Dedifferentiated amniotic fluid mesenchymal stem cell (primary cell): Measurements from ENCODE around the gene TAF11L3.
"Not testable (repeated sequence)": the region's sequence is repeated elsewhere in the genome, so short reads cannot be mapped to it uniquely, and the experiment has no call there.

Source experiments
- DNase-seq: peaks from one replicate; pipeline ENCODE4 v3.0.0-alpha.2; 2016; ENCODE audit errors: extremely low spot score

Gene TAF11L3

DNA sequence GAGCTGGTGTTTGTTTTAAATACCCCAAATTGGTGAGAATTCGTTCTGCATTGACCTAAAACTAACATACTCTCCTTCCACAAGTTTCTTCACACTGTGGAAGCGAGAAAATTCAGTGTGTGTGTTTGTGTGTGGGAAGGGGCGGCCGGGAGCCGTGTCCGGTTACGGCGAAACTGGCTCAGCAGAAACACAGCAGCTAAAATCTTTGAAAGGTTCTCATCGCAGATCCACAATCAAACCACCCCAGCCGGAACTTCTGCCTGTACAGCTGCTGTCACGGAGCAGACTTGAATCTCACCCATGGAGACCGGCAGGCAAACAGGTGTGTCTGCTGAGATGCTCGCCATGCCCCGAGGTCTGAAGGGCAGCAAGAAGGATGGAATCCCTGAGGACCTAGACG is at the start of gene TAF11L3:
Gene TAF11L3, plus strand, starts transcription at position 301 of the 400 bp plus-strand sequence.
- not testable (repeated sequence) for DNase-seq

DNA sequence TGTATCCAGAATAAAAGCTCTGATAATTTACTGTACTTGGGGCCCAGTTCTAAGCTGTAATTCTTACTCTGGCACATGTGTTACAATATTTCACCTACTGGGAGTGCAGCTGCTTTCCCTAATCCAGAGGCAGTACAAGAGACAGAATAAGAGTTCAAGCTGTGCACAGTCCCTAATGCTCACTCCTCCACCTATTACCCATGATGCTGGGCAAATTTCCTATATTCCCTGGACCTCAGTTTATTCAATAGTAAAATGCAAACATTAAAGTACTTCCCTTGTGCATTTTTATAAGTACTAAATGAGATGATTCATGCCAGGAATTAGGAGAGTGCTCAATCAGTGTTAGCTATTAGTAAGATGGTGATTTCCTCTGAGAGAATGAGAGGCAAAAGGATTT is 48.1 kb upstream of the TAF11L3 start:
- DNase-seq, result no peak

DNA sequence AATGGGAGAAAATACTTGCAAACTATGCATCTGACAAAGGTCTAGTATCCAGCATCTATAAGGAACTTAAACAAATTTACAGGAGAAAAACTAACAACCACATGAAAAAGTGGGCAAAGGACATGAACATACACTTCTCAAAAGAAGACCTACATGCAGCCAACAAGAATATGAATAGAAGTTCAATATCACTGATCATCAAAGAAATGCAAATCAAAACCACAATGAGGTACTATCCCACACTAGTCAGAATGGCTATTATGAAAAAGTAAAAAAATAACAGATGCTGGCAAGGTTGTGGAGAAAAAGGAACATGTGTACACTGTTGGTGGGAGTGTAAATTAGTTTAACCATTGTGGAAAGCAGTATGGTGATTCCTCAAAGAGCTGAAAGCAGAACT is 43.1 kb upstream of the TAF11L3 start:
- not testable (repeated sequence) for DNase-seq

DNA sequence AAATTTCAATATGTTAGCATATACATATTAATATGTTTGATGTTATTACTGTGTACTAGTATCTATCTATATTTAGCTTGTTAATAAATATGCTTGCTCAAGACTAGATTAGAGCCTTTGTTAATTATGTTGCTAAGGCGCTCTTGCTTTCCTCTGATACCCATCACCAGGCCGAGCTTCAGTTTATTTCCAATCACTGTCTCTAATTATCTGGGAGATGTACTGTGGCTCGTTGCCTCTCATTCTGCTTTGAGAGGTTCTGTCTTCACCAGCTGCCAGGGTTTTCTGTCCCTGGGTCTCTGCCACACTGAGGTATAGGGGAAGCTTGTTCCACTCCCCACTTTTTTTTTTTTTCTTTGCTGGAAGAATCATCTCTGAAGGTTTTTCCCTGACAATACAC is 41.1 kb upstream of the TAF11L3 start:
- DNase-seq, result no peak

DNA sequence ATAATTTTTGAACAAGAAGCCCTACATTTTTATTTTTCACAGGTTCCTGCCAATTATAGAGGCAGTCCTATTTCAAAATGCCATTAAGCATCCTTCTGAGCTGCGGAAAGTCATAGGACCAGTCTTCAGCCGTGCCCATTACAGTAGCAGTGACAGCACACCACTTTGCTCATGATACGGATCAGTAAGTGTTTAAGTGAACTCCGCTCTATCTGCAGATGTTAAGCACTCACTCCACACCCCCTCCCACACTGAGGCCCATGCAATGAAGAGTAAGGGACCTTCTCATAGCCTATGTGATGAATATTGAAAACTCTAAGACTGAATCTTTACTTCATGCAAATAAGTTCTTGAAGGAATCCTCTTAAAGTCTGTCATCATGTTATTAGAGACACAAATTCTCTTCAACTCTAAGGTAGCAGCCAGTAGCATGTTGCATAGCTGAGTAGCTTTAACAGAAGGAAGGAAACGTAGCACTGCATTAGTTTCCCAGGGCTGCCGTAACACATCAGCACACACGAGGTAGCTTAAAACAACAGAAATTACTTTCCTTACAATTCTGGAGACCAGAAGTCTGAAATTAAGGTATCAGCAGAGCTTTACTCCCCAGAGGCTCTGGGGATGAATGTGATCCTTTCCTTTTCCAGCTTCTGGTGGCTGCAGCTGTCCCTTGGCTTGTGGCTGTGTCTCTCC is 40.4 kb upstream of the TAF11L3 start:
- DNase-seq, result no peak

DNA sequence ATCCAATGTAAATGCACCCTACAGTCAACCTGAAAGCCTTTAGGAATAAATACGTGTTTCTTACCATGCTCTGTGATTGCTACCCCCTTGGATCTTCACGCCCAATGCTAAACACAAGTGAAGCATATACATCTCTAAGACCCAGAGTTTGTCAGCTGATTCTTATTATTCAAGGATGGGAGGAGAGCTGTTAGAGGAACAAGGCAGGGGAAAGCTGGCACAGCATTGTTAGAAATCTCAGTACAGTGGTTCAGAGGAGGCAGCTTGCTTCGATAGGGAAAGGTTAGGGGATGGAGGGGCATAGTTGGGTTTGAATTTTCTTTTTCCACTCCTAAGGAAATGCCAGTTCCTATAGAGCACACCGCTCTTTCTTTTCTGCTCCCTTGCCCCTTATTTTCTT is 36.8 kb upstream of the TAF11L3 start:
- no peak for DNase-seq

DNA sequence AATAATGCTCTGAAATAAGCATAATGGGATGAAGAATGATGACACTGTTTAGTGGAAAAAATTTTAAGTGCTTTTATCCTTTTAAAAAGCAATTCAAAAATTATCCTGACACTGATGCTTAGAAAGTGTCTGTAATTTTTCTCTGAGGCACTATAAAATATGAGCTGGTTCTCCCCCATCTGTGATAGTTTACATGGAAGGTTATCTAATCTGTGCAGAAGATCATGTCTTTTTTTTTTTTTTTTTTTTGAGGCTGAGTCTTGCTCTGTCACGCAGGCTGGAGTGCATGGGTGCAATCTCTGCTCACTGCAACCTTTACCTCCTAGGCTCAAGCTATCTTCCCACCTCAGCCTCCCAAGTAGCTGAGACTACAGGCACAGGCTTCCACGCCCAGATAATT is 35.4 kb upstream of the TAF11L3 start:
- no peak for DNase-seq

DNA sequence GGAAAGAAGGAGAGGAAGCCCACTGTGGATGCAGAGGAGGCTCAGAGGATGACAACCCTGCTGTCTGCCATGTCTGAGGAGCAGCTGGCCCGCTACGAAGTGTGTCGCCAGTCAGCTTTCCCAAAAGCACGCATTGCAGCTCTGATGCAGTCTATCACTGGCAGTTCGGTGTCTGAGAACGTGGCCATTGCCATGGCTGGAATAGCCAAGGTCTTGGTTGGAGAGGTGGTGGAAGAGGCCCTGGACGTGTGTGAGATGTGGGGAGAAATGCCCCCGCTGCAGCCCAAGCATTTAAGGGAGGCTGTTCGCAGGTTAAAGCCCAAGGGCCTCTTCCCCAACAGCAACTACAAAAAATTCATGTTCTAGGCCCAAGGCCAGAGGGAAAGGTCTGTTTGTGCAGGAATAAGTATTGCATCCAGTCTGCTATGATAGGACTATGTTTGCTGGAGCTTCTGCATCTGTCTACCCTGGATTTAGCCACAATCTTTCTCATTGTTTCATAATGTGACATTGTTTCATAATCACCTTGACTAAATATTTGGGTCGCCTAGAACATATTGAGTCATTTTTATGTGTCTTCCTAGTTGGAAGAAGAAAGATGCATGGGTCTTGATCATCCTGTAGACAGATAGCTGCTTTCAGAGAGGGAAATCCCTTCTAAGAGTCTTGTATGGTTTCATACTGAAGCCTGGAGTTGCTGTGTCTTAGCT is 31.5 kb upstream of the TAF11L3 start:
- not testable (repeated sequence) for DNase-seq

DNA sequence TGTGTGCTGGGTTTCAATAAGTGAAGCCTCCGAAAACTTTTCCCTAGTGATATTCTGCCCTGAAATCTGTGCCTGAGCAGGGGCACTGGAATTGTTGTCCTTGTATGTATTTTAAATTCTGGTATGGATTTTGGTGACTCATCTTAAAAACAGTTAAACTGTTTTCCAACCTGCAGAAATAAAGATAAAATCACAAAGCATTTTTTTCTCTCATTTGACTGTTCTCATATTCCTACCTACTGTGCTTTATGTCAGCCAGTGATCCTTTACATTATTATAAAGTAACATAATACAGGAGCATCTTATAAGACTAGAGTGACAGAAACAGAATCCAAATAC is 31.0 kb upstream of the TAF11L3 start:
- DNase-seq, result no peak

DNA sequence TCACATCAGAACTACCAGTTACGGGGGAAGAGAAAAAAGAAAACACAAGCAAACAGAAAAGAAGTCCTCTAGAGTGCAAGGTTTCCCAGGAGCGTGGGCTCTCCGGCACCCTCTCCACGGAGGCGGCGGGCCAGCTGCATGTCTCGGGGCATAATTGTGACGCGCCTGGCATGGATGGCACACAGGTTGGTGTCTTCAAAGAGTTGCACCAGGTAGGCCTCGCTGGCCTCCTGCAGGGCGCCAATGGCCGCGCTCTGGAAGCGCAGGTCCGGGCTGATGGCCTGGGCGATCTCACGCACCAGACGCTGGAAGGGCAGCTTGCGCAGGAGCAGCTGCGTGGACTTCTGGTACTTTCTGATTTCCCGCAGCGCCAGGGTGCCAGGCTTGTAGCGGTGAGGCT is 26.9 kb upstream of the TAF11L3 start:
- not testable (repeated sequence) for DNase-seq

DNA sequence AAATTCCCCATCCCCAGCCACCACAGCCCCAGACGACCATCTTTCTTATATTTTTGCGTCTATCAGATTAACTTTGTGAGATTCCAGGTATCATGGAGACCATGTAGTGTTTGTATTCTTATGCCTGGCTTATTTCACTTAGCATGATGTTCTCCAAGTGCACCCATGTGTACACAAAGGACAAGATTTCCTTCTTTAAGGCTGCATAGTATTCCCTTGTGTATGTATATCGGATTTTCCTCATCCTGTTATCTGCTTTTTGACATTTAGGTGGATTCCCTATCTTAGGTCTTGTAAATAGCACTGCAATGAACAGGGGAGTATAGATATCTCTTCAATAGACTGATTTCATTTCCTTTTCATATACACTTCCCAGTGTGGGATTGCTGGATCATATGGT is 25.4 kb upstream of the TAF11L3 start:
- DNase-seq, result no peak

DNA sequence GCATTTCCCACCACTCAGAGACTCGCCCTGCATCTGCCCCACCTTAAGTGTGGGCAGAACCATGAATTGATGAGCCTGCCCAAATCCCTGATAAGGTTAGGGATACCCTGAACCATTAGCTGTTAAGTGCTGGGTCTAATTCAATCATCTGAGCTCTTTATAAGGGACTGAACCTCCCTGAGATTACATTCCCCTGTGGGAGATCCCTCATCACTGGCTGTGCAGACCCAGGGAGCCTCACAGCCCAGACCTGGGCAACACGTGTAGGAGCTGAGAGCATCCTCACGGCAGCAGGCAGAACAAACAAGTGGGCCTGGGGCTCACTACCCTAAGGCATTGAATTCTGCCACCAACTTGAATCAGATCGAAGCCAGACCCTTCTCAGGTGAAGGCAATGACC is 20.7 kb upstream of the TAF11L3 start:
- no peak for DNase-seq

DNA sequence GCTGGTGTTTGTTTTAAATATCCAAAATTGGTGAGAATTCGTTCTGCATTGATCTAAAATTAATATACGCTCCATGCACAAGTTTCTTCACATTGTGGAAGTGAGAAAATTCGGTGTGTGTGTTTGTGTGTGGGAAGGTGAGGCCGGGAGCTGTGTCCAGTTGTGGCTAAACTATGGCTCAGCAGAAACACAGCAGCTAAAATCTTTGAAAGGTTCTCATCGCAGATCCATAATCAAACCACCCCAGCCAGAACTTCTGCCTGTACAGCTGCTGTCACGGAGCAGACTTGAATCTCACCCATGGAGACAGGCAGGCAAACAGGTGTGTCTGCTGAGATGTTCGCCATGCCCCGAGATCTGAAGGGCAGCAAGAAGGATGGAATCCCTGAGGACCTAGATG is 20.2 kb upstream of the TAF11L3 start, which contains the start of gene TAF11L2:
Gene TAF11L2, plus strand, starts transcription at position 301 of the 400 bp plus-strand sequence.
- not testable (repeated sequence) for DNase-seq

DNA sequence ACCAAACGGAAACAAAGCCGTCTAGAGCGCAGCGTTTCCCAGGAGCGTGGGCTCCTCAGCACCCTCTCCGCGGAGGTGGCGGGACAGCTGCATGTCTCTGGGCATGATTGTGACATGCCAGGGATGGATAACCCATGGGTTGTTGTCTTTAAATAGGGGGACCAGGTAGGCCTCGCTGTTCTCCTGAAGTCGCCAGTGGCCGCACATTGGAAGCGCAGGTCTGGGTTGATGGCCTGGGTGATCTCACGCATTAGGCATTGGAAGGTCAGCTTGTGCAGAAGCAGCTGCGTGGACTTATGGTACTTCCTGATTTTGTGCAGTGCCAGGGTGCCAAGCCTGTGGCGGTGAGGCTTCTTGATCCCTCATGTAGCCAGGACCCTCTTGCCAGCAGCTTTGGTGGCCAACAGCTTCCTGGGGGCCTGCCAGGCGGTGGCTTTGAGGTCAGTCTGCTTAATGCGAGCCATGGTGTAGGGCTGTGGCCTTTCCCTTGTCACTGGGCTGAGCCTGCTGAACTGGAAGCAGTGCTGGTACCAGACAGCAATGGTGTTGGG is 6.3 kb upstream of the TAF11L3 start:
- DNase-seq, result no peak

DNA sequence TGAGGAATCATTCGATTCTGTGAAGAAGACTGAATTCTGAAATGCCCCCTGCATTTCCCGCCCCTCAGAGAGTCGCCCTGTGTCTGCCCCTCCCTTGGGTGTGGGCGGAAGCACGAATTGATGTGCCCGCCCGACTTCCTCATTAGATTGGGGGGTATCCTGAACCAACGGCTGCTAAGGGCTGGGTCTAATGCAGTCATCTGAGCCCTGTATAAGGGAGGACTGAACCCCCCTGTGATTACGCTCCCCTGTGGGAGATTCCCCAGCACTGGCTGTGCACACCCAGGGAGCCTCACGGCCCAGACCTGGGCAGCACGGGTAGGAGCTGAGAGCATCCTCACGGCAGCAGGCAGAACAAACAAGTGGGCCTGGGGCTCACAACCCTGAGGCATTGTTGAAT is 641 bp upstream of the TAF11L3 start:
- not testable (repeated sequence) for DNase-seq

DNA sequence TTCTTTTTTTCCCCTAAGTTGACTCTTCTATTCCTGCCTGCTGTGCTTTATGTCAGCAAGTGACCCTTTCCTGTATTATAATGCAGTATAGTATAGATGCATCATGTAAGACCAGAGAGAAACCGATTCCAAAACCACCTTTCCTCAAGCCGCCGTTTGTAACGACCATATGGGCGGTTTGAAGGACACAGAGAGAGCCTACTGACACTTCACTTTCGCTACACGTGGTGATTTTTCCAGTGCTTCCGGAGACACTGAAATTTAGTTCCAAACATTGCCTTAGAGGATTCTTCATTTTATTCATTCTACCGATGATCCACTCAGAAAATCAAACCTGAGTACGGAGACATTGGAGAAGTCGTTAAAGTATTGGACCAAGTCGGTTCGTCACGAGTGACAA is 1.3 kb downstream of the TAF11L3 start:
- DNase-seq, result not testable (repeated sequence)

DNA sequence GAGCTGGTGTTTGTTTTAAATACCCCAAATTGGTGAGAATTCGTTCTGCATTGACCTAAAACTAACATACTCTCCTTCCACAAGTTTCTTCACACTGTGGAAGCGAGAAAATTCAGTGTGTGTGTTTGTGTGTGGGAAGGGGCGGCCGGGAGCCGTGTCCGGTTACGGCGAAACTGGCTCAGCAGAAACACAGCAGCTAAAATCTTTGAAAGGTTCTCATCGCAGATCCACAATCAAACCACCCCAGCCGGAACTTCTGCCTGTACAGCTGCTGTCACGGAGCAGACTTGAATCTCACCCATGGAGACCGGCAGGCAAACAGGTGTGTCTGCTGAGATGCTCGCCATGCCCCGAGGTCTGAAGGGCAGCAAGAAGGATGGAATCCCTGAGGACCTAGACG is 3.3 kb downstream of the TAF11L3 start, which contains the start of gene TAF11L4:
Gene TAF11L4, plus strand, starts transcription at position 301 of the 400 bp plus-strand sequence.
- not testable (repeated sequence) for DNase-seq

DNA sequence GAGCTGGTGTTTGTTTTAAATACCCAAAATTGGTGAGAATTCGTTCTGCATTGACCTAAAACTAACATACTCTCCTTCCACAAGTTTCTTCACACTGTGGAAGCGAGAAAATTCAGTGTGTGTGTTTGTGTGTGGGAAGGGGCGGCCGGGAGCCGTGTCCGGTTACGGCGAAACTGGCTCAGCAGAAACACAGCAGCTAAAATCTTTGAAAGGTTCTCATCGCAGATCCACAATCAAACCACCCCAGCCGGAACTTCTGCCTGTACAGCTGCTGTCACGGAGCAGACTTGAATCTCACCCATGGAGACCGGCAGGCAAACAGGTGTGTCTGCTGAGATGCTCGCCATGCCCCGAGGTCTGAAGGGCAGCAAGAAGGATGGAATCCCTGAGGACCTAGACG is 6.8 kb downstream of the TAF11L3 start, which contains the start of gene TAF11L5:
Gene TAF11L5, plus strand, starts transcription at position 301 of the 400 bp plus-strand sequence.
- not testable (repeated sequence) for DNase-seq

DNA sequence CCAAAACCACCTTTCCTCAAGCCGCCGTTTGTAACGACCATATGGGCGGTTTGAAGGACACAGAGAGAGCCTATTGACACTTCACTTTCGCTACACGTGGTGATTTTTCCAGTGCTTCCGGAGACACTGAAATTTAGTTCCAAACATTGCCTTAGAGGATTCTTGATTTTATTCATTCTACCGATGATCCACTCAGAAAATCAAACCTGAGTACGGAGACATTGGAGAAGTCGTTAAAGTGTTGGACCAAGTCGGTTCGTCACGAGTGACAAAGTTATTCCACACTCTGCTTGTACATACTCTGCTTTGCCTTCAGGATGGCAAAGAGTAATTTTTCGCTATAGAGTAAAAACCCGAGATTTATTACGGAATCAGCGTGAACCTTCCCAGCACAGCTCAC is 8.3 kb downstream of the TAF11L3 start:
- not testable (repeated sequence) for DNase-seq

DNA sequence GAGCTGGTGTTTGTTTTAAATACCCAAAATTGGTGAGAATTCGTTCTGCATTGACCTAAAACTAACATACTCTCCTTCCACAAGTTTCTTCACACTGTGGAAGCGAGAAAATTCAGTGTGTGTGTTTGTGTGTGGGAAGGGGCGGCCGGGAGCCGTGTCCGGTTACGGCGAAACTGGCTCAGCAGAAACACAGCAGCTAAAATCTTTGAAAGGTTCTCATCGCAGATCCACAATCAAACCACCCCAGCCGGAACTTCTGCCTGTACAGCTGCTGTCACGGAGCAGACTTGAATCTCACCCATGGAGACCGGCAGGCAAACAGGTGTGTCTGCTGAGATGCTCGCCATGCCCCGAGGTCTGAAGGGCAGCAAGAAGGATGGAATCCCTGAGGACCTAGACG is 10.2 kb downstream of the TAF11L3 start, which contains the start of gene TAF11L6:
Gene TAF11L6, plus strand, starts transcription at position 301 of the 400 bp plus-strand sequence.
- not testable (repeated sequence) for DNase-seq
